ENCODE data around the gene RNF133.

Gene RNF133

GRCh38 chr7:122694697-122695096 is 4.2 kb downstream of the RNF133 start:
- peaks cover 10% of the 10 kb centered on the region; the same call in 1 of the 2 replicates for H3K79me2 ChIP-seq (ENCODE audit: low read length)
- no peaks in the 10 kb centered on the region for H3K27me3 ChIP-seq (replicated peaks; ENCODE audit: insufficient read depth, low read length)
- TF ChIP-seq EZH2 (optimal IDR thresholded peaks at IDR 0.05; ENCODE audit: low read depth, low read length) (no peak), CTCF (IDR thresholded peaks at IDR 0.05; ENCODE audit: low read length) (no peak), EZH2phosphoT487 (IDR thresholded peaks at IDR 0.05; ENCODE audit: low read length) (no peak)
- H3K27ac ChIP-seq (ENCODE audit: low read length) = no peak overlapping the region
- peaks cover 5% of the 10 kb centered on the region; the same call in 1 of the 2 replicates for H3K36me3 ChIP-seq (replicated peaks; ENCODE audit: insufficient read depth, low read length)
- H3K4me2 ChIP-seq (ENCODE audit: low read depth, low read length) = no peak overlapping the region
- no peaks in the 10 kb centered on the region for H3K9me3 ChIP-seq (replicated peaks; ENCODE audit: insufficient read depth, low read length)
- no peaks in the 10 kb centered on the region for H3K9me2 ChIP-seq (replicated peaks; ENCODE audit: insufficient read depth, low read length)
- H2AFZ ChIP-seq (ENCODE audit: low read length) = no peak overlapping the region
- H3K9ac ChIP-seq (ENCODE audit: low read length) = no peak overlapping the region
- no peaks in the 10 kb centered on the region for H3F3A ChIP-seq (ENCODE audit: insufficient read depth, low read length)
- no peaks in the 10 kb centered on the region for H3K4me1 ChIP-seq (ENCODE audit: low read length)
- H3K4me3 ChIP-seq (ENCODE audit: low read length) = no peak overlapping the region
- no peak for DNase-seq
- no peaks in the 10 kb centered on the region for H4K20me1 ChIP-seq (ENCODE audit: insufficient read depth, low read length)

GRCh38 chr7:122692769-122693309 is 6.1 kb downstream of the RNF133 start:
- Histone ChIP-seq H3K9me3 (replicated peaks; ENCODE audit: insufficient read depth, low read length) (no peaks in the 10 kb centered on the region), H3K4me1 (ENCODE audit: low read length) (no peaks in the 10 kb centered on the region), H3K27me3 (replicated peaks; ENCODE audit: insufficient read depth, low read length) (no peaks in the 10 kb centered on the region), H3K9me2 (replicated peaks; ENCODE audit: insufficient read depth, low read length) (no peaks in the 10 kb centered on the region), H2AFZ (ENCODE audit: low read length) (no peak overlapping the region), H3F3A (ENCODE audit: insufficient read depth, low read length) (no peaks in the 10 kb centered on the region), H4K20me1 (ENCODE audit: insufficient read depth, low read length) (no peaks in the 10 kb centered on the region), H3K4me3 (ENCODE audit: low read length) (no peak overlapping the region), H3K27ac (ENCODE audit: low read length) (no peak overlapping the region), H3K79me2 (ENCODE audit: low read length) (peaks cover 10% of the 10 kb centered on the region; the same call in 1 of the 2 replicates), H3K4me2 (ENCODE audit: low read depth, low read length) (no peak overlapping the region), H3K9ac (ENCODE audit: low read length) (no peak overlapping the region), H3K36me3 (replicated peaks; ENCODE audit: insufficient read depth, low read length) (peaks cover 5% of the 10 kb centered on the region; the same call in 1 of the 2 replicates)
- DNase-seq = no peak
- no peak for TF ChIP-seq EZH2 (optimal IDR thresholded peaks at IDR 0.05; ENCODE audit: low read depth, low read length)
- no peak for TF ChIP-seq EZH2phosphoT487 (IDR thresholded peaks at IDR 0.05; ENCODE audit: low read length)
- TF ChIP-seq CTCF (IDR thresholded peaks at IDR 0.05; ENCODE audit: low read length) = no peak

GRCh38 chr7:122691569-122692235 is 7.2 kb downstream of the RNF133 start:
- H3K4me2 ChIP-seq (ENCODE audit: low read depth, low read length) = no peak overlapping the region
- DNase-seq = no peak
- H3K36me3 ChIP-seq (replicated peaks; ENCODE audit: insufficient read depth, low read length) = peaks cover 5% of the 10 kb centered on the region; the same call in 1 of the 2 replicates
- no peak overlapping the region for H3K9ac ChIP-seq (ENCODE audit: low read length)
- no peaks in the 10 kb centered on the region for H3K27me3 ChIP-seq (replicated peaks; ENCODE audit: insufficient read depth, low read length)
- H2AFZ ChIP-seq (ENCODE audit: low read length) = no peak overlapping the region
- H3K9me3 ChIP-seq (replicated peaks; ENCODE audit: insufficient read depth, low read length) = no peaks in the 10 kb centered on the region
- no peaks in the 10 kb centered on the region for H4K20me1 ChIP-seq (ENCODE audit: insufficient read depth, low read length)
- no peaks in the 10 kb centered on the region for H3K9me2 ChIP-seq (replicated peaks; ENCODE audit: insufficient read depth, low read length)
- H3F3A ChIP-seq (ENCODE audit: insufficient read depth, low read length) = no peaks in the 10 kb centered on the region
- TF ChIP-seq EZH2 (optimal IDR thresholded peaks at IDR 0.05; ENCODE audit: low read depth, low read length) (no peak), EZH2phosphoT487 (IDR thresholded peaks at IDR 0.05; ENCODE audit: low read length) (no peak), CTCF (IDR thresholded peaks at IDR 0.05; ENCODE audit: low read length) (no peak)
- no peak overlapping the region for H3K4me3 ChIP-seq (ENCODE audit: low read length)
- no peak overlapping the region for H3K27ac ChIP-seq (ENCODE audit: low read length)
- no peaks in the 10 kb centered on the region for H3K4me1 ChIP-seq (ENCODE audit: low read length)
- H3K79me2 ChIP-seq (ENCODE audit: low read length) = peaks cover 10% of the 10 kb centered on the region; the same call in 1 of the 2 replicates
